Left ventricle myocardium inferior (tissue), 1 donor: ENCODE measurements around the gene GBF1. TPM values are rescaled to one million over a fixed set of nuclear protein-coding genes. Genes with fewer than 3 reads are reported as not detected.

ENCODE experiments used
- DNase-seq: peaks from one replicate; pipeline ENCODE4 v3.0.0-alpha.2; 2020
- H3K27ac ChIP-seq: fragments of 200-600 bp; replicated peaks from 2 replicates; pipeline ENCODE4 v1.8.0; 2021
- H3K27me3 ChIP-seq: fragments of 200-600 bp; 2 replicates; pipeline ENCODE4 v1.8.0; 2021; ENCODE audit warnings: low read depth
- H3K36me3 ChIP-seq: fragments of 200-600 bp; 2 replicates; pipeline ENCODE4 v1.8.0; 2021
- H3K4me1 ChIP-seq: fragments of 200-600 bp; 2 replicates; pipeline ENCODE4 v1.8.0; 2021
- H3K4me3 ChIP-seq: fragments of 200-600 bp; 2 replicates; pipeline ENCODE4 v1.8.0; 2021; ENCODE audit warnings: mild to moderate bottlenecking, moderate library complexity
- H3K9me3 ChIP-seq: fragments of 200-600 bp; replicated peaks from 2 replicates; pipeline ENCODE4 v1.8.0; 2021
- CTCF ChIP-seq: fragments of 200-600 bp; IDR thresholded peaks from 2 replicates; pipeline ENCODE4 v1.8.0; 2021; ENCODE audit warnings: antibody characterized with exemption, mild to moderate bottlenecking, borderline replicate concordance
- intact Hi-C: fragments of 100-400 bp; cut with micrococcal nuclease; formaldehyde crosslinking; loops from one replicate; pipeline ENCODE4 v1.11.0; 2022
- total RNA-seq: library from RNA; stranded (reverse); fragmentation: NEBNext Ultra II Directional; extraction: Animal tissue kit (Norgen Biotek cat#: 25700); gene quantifications from one replicate; pipeline ENCODE4 v1.2.1, GENCODE V29; 2021
- donor health status: DM: no; HTN: yes; CAD: no; lungs with severe emphysema.

The GBF1 gene
- total RNA-seq, 1 donor from 2014 or later = 43.2 TPM

DNA sequence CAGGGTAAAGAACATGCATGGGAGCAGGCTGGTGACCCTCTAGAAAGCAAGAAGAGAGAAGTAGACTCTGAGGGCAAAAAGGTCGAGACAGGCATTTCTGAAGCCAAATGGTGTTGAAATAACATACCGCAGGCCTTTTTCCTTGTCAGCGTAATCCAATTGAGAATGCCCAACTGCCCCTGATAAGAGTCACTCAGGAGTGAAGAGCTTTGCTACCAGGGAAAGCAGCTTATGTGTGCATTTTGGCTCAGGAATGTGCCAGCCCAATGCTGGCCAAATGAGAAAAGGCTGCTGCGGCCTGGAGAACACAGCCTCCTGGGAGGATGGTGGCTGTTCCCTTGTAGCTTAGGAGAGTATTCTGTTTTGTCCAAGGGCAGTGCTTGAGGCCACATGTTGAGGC lies 88.8 kb downstream of the GBF1 start:
- peak; percentile 51 for DNase-seq
- no peak for TF ChIP-seq CTCF
- no peak overlapping the region for H3K4me3 ChIP-seq
- peaks cover 7% of the 10 kb centered on the region for H3K36me3 ChIP-seq
- H3K4me1 ChIP-seq = peaks cover 70% of the 10 kb centered on the region
- no peaks in the 10 kb centered on the region for H3K27me3 ChIP-seq
- H3K9me3 ChIP-seq = no peaks in the 10 kb centered on the region
- intact Hi-C loops = no loop called here
- peak overlapping the region; percentile 86 for H3K27ac ChIP-seq

DNA sequence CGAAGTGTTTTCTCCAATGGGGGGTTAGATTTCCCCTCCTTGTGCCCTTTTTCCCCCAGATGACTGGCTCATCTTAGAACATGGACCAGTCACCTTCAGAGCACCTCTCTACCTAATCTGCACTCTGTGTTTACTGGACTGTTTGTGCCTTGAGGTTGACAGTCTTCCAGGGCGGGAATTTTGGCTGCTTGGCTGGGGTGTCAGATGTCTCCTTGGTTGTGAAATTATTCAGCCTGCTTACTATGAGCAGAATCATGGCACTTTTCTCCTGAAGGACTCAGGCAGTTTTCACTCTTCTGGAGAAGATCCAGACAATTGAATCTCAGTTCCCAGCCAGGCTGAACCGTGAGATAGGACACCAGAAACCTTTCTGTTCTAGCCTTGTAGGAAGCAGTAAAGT lies 89.9 kb downstream of the GBF1 start:
- no peaks in the 10 kb centered on the region for H3K9me3 ChIP-seq
- DNase-seq = peak; percentile 52
- intact Hi-C loops = no loop called here
- H3K4me1 ChIP-seq = peaks cover 62% of the 10 kb centered on the region
- no peak overlapping the region for H3K4me3 ChIP-seq
- H3K27me3 ChIP-seq = no peaks in the 10 kb centered on the region
- peaks cover 7% of the 10 kb centered on the region for H3K36me3 ChIP-seq
- TF ChIP-seq CTCF = no peak
- peak overlapping the region; percentile 86 for H3K27ac ChIP-seq

DNA sequence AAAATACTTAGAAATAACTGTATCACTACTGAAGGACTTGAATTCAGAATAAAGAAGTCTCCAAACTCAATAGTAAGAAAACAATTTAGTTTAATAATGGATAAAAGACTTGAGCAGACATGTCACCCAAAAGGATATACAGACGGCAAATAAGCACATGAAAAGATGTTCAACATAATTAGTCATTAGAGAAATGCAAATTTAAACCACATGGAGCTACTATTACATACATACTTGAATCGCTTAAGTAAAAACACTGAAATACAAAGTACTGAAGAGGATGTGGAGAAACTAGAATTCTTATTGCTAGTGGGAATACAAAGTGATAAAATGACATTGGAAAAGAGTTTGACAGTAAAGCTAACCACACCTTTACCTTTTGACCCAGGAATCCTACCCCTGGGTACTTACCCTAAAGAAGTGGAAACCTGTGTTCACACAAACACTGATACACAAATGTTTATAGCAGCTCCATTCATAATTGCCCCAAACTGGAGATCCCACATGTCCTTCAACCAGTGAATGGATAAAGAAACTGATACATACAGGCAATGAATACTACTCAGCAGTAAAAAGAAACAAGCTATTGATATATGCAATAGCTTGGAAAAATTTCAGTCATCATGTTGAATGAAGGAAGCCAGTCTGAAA lies 95.8 kb downstream of the GBF1 start:
- Histone ChIP-seq H3K36me3 (peaks cover 20% of the 10 kb centered on the region), H3K27me3 (no peaks in the 10 kb centered on the region), H3K27ac (no peak overlapping the region), H3K4me1 (peaks cover 5% of the 10 kb centered on the region), H3K4me3 (no peak overlapping the region), H3K9me3 (no peaks in the 10 kb centered on the region)
- no peak for DNase-seq
- intact Hi-C loops = no loop called here
- no peak for TF ChIP-seq CTCF

- Histone ChIP-seq H3K27ac (no peak overlapping the region), H3K36me3 (peaks cover 23% of the 10 kb centered on the region)
- intact Hi-C loops = no loop called here
These were observed 97.1 kb downstream of the GBF1 start for GRCh38 chr10:102342458-102342857.

GRCh38 chr10:102342958-102343357 lies 97.6 kb downstream of the GBF1 start:
- intact Hi-C loops = no loop called here
- H3K9me3 ChIP-seq = no peaks in the 10 kb centered on the region
- no peak overlapping the region for H3K4me3 ChIP-seq
- no peaks in the 10 kb centered on the region for H3K27me3 ChIP-seq
- peaks cover 23% of the 10 kb centered on the region for H3K36me3 ChIP-seq
- no peak for DNase-seq
- no peak for TF ChIP-seq CTCF
- H3K27ac ChIP-seq = no peak overlapping the region
- peaks cover 18% of the 10 kb centered on the region for H3K4me1 ChIP-seq

More at GRCh38 chr10:102342458-102342857, 97.1 kb downstream of the GBF1 start:
- no peaks in the 10 kb centered on the region for H3K27me3 ChIP-seq
- no peak for TF ChIP-seq CTCF
- no peaks in the 10 kb centered on the region for H3K9me3 ChIP-seq
- no peak for DNase-seq
- H3K4me3 ChIP-seq = no peak overlapping the region
- peaks cover 15% of the 10 kb centered on the region for H3K4me1 ChIP-seq

DNA sequence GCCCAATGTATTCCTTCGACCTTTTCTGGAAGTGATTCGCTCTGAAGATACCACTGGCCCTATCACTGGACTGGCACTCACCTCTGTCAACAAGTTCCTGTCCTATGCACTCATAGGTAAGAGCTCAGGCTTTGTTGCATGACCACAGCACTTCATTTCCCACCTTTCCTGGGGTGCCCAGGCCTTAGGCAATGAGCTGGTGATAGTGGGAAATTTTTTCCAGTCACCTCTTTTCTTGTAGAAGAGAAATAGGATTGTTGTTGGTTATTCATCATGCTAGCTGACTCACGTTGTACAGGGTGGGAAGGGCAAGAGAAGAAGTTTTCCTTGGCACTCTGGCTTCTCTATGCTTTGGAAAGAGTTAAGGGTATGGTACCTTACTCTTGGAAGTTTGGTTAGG lies 98.7 kb downstream of the GBF1 start:
- no peak overlapping the region for H3K27ac ChIP-seq
- no peak overlapping the region for H3K4me3 ChIP-seq
- peaks cover 18% of the 10 kb centered on the region for H3K4me1 ChIP-seq
- DNase-seq = no peak
- peaks cover 23% of the 10 kb centered on the region for H3K36me3 ChIP-seq
- H3K9me3 ChIP-seq = no peaks in the 10 kb centered on the region
- no peaks in the 10 kb centered on the region for H3K27me3 ChIP-seq
- intact Hi-C loops = no loop called here
- no peak for TF ChIP-seq CTCF
